Osteoblast (primary cell): ENCODE data around the gene PXDN. TPM values are rescaled to one million over a fixed set of nuclear protein-coding genes. Genes with fewer than 3 reads are reported as not detected.
"Not testable (repeated sequence)": the region's sequence is repeated elsewhere in the genome, so short reads cannot be mapped to it uniquely, and the experiment has no call there.

Experiments
- DNase-seq: peaks from one replicate; pipeline ENCODE4 v3.0.0; 2011; ENCODE audit warnings: low spot score, mixed read lengths; ENCODE audit not compliant: insufficient read length; ENCODE audit errors: missing footprints
- H2AFZ ChIP-seq: 2 replicates; pipeline ENCODE4 v1.6.0; 2011; ENCODE audit warnings: mild to moderate bottlenecking, low read length
- H3K27ac ChIP-seq: 2 replicates; pipeline ENCODE4 v1.5.1; 2011; ENCODE audit warnings: mild to moderate bottlenecking, low read depth, low read length, moderate library complexity
- H3K27me3 ChIP-seq: 2 replicates; pipeline ENCODE4 v1.6.0; 2012; ENCODE audit warnings: mild to moderate bottlenecking, control low read depth, inconsistent platforms, low read length, moderate library complexity; ENCODE audit not compliant: insufficient read depth
- H3K36me3 ChIP-seq: 2 replicates; pipeline ENCODE4 v1.5.1; 2011; ENCODE audit warnings: mild to moderate bottlenecking, low read length, control low read depth, moderate library complexity; ENCODE audit not compliant: insufficient read depth
- H3K4me1 ChIP-seq: 2 replicates; pipeline ENCODE4 v1.5.1; 2011; ENCODE audit warnings: mild to moderate bottlenecking, low read length, control low read depth, moderate library complexity; ENCODE audit not compliant: insufficient read depth
- H3K4me2 ChIP-seq: 2 replicates; pipeline ENCODE4 v1.6.0; 2011; ENCODE audit warnings: mild to moderate bottlenecking, low read length; ENCODE audit not compliant: insufficient read depth
- H3K4me3 ChIP-seq: fragments of 200-600 bp; sonication (generic); 3 replicates; pipeline ENCODE4 v1.5.1; 2012; ENCODE audit warnings: mild to moderate bottlenecking, low read length, inconsistent platforms; ENCODE audit not compliant: insufficient read depth
- H3K79me2 ChIP-seq: 2 replicates; pipeline ENCODE4 v1.6.0; 2012; ENCODE audit warnings: mild to moderate bottlenecking, low read length, control low read depth, inconsistent platforms; ENCODE audit not compliant: insufficient read depth
- H3K9me3 ChIP-seq: 2 replicates; pipeline ENCODE4 v1.5.1; 2011; ENCODE audit warnings: low read depth, low read length, control low read depth
- H4K20me1 ChIP-seq: 2 replicates; pipeline ENCODE4 v1.6.0; 2012; ENCODE audit warnings: mild to moderate bottlenecking, low read length, control low read depth; ENCODE audit not compliant: insufficient read depth
- CTCF ChIP-seq: IDR thresholded peaks from 2 replicates; pipeline ENCODE4 v1.5.1; 2011; ENCODE audit warnings: mild to moderate bottlenecking, low read depth, low read length, moderate library complexity; ENCODE audit errors: extremely low read depth
- total RNA-seq: library from RNA; depleted of rRNA; stranded (reverse); fragments of >200 nt; gene quantifications from 2 replicates; pipeline ENCODE4 v1.2.3, GENCODE V29; 2012

PXDN gene
- total RNA-seq, 1 donor, result 307 TPM

- H3K4me1 ChIP-seq, result no peaks in the 10 kb centered on the region
- no peaks in the 10 kb centered on the region for H3K27me3 ChIP-seq
- no peaks in the 10 kb centered on the region for H3K79me2 ChIP-seq
- H3K27ac ChIP-seq, result no peak overlapping the region
- H3K4me2 ChIP-seq, result no peak overlapping the region
- no peaks in the 10 kb centered on the region for H3K9me3 ChIP-seq
- H4K20me1 ChIP-seq, result no peaks in the 10 kb centered on the region
- H3K36me3 ChIP-seq, result no peaks in the 10 kb centered on the region
- no peak overlapping the region for H2AFZ ChIP-seq
- H3K4me3 ChIP-seq, result no peak overlapping the region
- TF ChIP-seq CTCF, result no peak
- peak; percentile 34 for DNase-seq
Observed at GRCh38 chr2:1766851-1767811, 22.8 kb upstream of the PXDN start.

- no peak overlapping the region for H3K27ac ChIP-seq
- no peaks in the 10 kb centered on the region for H3K9me3 ChIP-seq
- DNase-seq, result no peak
- no peaks in the 10 kb centered on the region for H3K79me2 ChIP-seq
- no peak overlapping the region for H3K4me3 ChIP-seq
- no peaks in the 10 kb centered on the region for H3K36me3 ChIP-seq
- TF ChIP-seq CTCF, result no peak
- H3K4me2 ChIP-seq, result no peak overlapping the region
- H4K20me1 ChIP-seq, result no peaks in the 10 kb centered on the region
- H3K27me3 ChIP-seq, result no peaks in the 10 kb centered on the region
- no peak overlapping the region for H2AFZ ChIP-seq
- no peaks in the 10 kb centered on the region for H3K4me1 ChIP-seq
Observed at GRCh38 chr2:1766425-1766824, 22.1 kb upstream of the PXDN start.

GRCh38 chr2:1765201-1765600 is 20.9 kb upstream of the PXDN start:
- not testable (repeated sequence) for DNase-seq, H3K27ac ChIP-seq, H3K79me2 ChIP-seq, H4K20me1 ChIP-seq, H3K4me3 ChIP-seq, H3K4me2 ChIP-seq, H3K27me3 ChIP-seq, H3K9me3 ChIP-seq, H3K36me3 ChIP-seq, H3K4me1 ChIP-seq, H2AFZ ChIP-seq

- Histone ChIP-seq H3K27me3 (no peaks in the 10 kb centered on the region), H3K9me3 (no peaks in the 10 kb centered on the region), H3K79me2 (no peaks in the 10 kb centered on the region), H4K20me1 (no peaks in the 10 kb centered on the region), H3K4me3 (no peak overlapping the region), H2AFZ (no peak overlapping the region), H3K27ac (no peak overlapping the region), H3K4me2 (no peak overlapping the region), H3K36me3 (no peaks in the 10 kb centered on the region), H3K4me1 (no peaks in the 10 kb centered on the region)
- DNase-seq, result no peak
- TF ChIP-seq CTCF, result no peak
Observed at GRCh38 chr2:1759611-1759930, 15.3 kb upstream of the PXDN start.
